AML-193 (cell line): ENCODE results near the gene MAP7.

Experiments
- DNase-seq, 2 experiments: peaks; one replicate each; lab custom pipeline; 2025; lab: John Stamatoyannopoulos, UW

MAP7 gene

DNA sequence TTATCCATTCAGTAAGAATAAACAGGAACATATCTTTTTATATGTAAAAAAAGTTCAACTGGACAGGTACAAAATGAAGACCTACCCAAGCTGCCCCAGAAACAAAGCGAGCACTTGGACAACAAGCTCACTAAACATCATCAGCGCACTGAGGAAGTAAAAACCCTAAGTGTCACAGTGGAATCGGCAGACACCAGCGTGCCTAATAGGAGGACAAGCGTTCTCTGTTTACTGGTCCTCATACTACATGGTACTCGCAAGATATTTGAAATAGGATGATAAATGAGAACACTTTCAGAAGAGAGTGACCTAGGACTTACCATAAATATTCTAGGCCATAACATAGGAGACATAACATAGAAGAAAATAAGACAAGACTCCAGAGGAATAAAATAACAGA lies 18.2 kb downstream of the MAP7 start:
- DNase-seq: no peak

DNA sequence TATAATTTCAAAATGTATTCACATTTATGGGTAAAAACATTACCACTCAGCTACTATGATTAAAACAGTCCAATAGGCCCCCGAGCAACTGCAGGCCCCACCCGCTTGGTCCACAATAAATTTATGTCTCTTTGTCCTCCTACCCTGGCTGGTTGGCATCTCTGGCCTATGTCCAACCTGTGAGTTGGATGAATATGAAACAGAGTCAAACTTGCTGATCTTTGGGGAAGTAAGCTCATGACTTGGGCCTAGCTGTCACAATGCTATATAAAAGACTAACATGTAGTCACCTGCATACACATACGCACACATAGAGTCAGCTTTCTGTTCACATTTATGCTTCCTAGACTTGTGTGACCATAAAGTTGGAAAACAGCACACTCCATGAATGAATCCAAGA lies 20.5 kb downstream of the MAP7 start:
- DNase-seq: no peak

DNA sequence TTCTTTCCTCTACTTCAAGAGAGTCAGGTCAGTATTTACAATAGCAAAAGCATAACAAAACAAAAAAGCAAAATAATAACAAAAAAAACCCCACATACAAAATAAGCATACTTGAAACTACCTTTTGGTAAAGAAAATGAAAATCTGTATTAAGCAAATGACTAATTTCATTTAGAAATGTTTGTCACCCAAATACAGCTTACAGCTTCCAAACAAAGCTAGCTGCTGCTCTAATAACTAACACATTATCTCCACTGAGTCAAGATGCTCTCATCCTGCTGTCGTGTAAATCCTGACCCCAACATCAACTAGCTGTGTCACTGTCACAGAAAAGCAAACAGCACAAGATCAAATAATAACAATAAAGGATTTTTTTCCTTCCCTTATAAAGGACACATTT lies 21.7 kb downstream of the MAP7 start:
- DNase-seq: no peak

DNA sequence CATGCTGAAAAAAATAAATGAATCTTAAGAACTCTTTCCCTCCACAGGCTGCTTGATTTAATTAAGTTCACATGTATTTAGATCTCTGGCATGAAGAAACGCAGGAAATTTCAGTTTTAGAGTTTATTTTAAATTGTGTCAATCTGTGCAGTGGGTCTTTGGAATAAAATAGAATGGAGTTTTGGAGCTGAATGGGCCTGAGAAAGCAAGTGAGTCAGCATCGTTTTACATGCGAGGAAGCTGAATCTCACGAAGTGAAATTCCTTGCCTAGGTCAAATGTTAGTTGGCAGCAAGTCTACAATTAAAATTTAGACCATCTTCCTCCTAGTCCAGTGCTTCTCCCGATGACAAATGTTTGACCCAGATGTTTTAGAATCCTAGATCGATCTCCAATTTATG lies 22.4 kb downstream of the MAP7 start:
- no peak for DNase-seq

DNA sequence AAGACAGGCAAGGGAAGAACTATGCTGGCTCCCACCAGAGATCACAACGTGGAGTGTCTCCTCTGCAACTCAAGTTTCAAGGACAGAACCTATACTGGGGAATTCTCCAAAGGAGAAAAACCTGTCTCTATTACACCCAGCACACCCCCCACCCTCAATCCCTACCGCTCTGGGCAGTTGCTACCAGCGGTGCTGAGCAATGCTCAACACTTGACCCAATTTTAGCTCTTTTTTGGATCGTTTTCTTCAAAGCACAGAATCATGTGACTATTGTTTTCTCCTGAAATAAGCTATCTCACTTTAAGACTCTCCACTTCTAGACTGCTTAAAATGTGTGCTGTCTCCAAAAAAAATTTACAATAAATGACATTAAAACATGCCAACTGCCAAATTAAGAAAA lies 23.3 kb downstream of the MAP7 start:
- no peak for DNase-seq

DNA sequence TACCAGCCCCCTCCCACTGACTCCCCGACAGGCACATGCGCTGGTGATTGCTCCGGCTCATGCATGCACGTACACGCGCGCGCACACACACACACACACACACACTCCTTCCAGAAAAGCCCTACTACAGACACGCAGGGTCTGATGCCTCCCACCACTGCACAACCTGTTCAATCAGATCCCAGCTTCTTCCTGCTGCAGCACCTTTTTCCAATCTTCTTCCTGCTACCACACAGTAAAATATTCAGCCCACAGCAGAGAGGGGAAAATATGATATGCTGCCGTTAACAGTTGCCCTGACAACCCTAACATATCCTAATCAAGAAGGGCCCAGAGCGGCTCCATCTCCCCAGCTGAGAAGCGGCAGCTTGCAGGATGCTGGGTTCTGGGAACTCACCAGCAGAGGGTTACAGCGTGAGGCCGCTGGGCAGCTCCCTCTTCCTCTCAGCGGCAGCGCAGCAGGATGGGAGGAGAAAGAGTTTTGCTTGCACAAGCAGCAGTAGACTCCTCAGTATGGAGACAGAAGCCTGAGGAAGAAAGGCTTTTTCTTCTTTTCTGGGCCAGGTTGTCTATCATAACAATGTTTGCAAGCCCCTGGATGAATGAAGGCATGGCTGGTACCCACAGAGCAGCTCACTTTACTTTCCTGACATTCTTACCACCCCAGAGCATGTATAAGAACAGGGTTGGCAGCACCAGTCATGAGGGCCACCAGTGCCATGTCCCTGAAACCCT lies 23.9 kb downstream of the MAP7 start:
- DNase-seq: peak; percentile 19 to 42

DNA sequence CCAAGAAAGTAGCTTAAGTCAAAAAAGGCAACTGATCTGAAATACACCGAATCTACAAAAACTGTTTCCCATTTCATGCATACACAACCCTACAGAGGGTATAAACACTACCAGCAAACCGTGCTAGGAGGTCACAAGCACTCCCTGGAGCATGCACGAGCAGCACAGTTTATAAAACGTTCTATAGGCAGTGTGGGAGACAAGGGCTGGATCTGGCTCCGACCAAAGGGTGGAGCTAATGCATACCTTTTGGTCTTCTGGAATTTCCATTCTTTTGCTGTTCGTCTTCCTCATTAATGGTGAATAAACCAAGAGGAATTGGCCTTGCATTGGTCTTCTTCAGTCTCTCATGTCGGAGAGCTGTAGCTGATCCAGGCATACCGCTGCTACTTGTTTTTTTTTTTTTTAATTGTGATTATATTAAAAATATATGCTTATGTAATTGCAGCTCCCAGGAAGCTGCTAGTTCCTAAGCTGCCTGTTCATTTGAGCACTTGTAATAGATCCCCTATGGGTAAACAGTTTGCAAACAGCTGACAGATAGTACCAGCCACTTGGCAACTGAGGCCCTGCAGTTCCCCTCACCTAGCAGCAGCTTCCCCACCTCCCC lies 24.5 kb downstream of the MAP7 start:
- no peak for DNase-seq

DNA sequence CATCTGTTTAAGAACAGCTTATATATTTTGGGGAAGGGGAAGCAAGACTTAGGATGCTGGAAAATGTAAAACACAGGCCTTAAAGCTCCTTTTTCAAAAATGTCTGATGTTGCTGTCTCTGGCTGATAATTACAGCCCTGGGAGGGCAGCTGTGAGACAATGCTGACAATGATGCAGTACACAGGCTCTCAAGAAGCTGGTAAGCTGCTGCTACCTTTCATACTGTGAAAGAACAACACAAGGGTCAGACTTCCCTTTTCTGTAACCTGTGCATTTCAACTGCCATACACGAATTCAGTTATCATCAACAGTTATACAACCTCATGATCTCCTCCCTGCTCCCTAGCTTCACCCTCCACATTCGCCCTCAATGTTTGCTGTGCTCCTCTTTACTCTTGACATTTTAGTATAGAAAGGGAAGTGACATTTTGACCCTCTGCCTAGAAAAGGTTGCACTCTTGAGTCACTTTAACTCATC lies 25.2 kb downstream of the MAP7 start:
- DNase-seq: peak in 1 of 2 experiments; percentile 21

DNA sequence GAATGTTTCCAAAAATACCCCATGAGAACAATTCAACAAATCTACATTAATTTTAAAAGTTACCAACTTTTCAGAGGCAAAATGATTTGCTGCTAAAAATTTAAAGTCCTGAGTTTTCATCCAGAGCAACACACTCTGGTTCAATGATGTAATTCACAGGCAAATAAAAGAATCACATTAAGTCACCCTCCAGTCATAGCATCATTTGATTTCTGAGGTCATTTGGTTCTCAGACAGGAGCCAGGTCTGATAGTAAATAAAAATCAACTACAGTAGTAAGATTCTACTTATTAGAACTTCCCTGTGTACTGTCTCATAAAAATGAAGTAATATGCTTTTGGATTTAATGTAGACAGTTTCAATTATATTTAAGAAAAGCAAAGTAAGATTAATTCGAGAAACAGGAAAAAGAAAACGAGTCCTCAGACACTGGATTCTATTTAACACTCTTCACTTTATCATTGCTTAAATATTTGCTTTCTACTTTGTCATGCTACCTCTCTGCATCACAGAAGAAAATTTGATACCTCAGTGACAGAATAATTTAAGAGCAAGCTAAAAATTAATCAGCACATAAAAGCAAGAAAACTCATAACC lies 25.8 kb downstream of the MAP7 start:
- no peak for DNase-seq

DNA sequence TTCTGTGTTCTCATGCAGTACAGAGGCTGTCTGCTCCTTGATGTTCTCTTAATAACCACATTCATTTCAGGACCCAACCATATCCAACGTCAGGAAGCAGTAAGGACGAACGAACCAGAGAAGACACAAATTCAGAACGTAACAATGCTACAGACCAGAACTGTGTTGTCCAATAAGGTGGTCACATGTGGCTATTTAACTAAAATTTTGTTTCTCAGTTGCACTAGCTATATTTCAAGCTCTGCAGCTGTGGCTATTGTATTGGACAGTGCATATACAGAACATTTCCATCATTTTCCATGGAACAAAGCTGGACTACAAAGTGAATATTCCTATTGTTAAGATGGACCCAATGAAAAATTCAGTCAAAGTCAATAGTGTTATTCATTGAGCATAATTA lies 27.0 kb downstream of the MAP7 start:
- DNase-seq: no peak

DNA sequence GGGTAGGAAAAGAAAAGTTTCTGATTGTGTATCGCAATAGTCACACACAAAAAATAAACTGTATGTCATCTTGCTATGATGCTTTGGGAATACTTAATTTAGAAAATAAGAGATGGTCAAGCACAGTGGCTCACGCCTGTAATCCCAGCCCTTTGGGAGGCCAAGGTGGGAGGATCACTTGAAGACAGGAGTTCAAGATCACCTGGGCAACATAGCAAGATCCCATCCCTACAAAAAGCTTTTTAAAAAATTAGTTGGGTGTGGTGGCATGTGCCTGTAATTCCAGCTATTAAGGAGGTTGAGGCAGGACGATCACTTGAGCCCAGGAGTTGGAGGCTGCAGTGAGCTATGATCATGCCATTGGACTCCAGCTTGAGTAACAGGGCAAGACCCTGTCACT lies 27.6 kb downstream of the MAP7 start:
- no peak for DNase-seq

DNA sequence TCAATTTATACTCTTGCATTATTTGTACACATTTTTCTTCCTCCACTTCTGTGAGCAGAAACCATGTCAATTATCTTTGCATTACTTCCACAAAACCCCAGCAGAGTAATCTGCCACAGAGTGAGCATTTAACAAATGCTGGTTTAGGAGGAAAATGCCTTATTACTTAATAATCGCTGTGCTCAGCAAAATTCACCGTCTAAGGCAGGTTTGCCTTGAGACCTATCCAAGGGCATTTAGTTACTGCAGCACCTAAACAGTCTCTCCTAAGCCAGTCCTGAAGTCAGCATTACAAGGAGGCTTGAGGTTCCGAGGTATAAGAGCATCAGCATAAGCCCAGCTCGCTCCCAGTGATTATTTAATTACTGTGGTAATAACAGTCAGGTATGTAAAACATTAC lies 28.3 kb downstream of the MAP7 start:
- DNase-seq: no peak

DNA sequence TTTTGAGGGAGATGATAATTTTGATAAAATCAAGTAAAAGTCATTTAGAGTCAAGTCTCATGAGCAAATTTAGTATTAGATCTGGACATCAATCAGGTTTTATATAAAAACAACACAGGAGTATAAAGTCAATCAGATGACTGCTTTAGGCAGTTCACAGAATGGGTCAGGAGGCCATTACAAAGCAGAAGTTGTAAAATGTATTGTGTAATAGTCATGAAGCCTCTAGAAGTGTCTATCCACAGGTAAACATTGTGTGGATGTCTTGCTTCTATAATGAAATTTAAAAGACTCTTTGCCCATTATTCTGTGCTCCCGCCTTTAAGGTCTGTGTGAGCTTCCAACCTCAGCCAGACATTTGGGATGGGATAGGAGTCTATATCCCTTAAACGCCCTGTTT lies 28.8 kb downstream of the MAP7 start:
- peak in 1 of 2 experiments; percentile 10 for DNase-seq

DNA sequence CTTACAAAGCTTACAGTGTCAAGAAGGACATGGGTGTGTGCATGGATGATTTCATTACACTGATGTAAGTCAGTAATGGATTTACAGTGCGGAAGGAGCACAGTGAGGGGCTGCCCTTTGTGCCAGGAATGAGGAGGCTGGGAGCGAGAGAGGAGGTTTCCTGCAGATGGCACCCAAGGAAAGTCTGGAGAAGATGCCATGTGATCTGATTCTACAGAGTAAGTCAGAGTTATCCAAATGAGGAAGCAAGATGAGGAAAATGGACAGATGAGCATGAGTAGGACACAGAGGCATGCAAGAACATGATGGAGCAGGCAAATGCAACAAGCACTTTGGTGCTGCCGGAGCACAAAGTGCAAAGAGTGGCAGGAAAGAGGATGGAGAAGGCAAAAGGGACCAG lies 29.7 kb downstream of the MAP7 start:
- no peak for DNase-seq

DNA sequence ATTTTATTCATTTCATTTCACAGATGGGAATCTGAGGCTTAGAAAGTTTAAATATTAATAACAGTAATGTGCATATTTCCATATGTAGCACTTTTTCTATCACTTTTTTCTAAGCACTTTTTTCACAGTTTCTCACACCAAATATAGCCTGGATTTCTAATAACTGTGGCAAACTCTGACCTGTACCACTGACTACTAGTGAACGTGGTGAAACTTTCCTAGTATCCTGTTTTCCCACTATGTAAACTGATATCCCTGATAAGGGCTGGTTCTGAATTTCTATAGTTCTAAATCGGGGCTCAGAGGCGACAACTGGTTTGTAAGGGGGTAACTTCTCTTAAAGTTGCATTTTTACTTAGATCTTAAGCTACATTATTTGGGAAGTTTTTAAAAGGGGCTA lies 32.6 kb downstream of the MAP7 start:
- DNase-seq: no peak

DNA sequence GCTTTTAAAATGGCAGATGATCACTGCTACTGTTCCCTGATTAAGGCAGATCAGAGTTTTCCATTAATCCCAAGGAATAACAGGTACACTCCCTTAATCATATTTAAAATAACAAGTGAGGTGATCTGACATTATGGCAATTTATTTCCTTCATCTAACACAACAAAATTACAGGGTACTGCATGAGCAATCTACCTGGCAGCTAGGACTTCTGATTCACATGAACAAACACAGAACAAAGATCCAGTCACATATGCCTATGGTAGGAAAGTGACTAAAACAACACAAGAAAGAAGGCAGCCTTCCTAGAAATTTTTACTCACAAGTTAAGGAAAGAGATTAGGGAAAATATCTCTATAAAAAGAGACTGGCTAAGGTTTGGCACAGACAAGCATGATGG lies 33.2 kb downstream of the MAP7 start:
- DNase-seq: no peak

DNA sequence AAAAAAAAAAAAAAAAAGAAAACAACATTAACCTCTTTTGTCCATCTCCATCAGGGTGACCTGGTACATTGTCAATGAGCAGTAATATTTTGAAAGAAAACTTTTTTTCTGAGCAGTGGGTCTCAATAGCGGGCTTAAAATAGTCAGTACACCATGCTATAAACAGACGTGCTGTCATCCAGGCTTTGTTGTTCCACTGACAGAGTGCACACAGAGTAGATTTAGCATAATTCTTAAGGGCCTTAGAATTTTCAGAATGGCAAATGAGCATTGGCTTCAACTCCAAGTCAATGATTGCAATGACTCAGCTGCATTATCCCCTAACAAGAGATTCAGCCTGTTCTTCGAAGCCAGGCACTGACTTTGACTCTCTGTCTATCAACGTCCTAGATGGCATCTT lies 35.6 kb downstream of the MAP7 start:
- no peak for DNase-seq

DNA sequence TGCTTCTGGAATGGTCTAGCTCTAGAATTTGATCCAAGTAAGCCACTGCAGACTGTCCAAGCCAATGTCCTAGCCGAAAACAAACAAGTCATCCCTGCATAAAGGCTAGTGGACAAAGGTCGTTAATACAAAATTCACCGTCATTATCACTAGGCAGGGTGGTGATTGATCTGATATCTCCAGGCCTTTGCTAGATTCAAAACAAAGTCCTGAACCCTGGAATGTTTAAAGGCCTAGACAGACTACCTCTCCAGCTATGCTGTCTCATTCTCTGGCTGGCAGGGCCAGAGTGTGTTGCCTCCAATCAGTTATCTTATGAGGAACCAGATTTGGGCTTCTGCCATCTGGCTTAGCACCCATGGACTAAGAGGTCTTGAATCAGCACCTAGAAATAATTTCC lies 38.3 kb downstream of the MAP7 start:
- DNase-seq: no peak

DNA sequence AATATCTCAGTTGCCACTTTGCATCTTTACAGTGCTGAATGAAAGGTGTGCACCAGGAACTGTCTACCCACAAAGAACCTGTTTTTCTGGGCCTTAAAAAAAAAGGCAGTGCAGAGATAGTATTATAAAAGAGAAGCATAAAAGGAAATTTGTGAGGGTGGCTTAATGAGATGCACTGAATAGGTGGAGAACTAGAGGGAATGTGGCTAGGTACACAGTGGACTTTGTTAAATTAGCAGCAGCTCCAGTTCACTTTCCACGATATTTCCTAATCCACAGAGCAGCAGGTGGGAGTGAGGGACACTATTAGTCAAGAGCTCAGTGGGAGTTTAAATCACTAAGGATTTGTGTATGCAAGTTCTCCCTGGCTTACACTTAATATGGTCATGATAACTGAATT lies 38.8 kb downstream of the MAP7 start:
- no peak for DNase-seq

DNA sequence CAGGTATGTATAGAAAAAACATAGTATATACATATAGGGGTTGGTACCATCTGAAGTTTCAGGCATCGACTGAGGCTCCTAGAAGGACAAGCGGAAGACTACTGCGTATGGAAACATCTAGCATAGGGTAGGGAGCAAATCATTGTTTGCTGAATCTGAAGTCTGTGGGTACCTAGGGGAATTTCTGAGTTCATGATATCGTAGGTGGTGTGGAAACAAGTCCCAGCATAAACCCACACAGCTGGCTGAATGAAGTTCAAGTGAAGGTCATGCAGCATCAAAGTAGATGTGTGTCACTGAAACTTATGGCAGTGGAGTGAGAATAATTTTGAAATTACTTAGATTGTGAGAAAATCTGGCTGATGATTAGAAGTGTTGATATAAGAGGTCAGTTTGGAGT lies 39.4 kb downstream of the MAP7 start:
- no peak for DNase-seq

DNA sequence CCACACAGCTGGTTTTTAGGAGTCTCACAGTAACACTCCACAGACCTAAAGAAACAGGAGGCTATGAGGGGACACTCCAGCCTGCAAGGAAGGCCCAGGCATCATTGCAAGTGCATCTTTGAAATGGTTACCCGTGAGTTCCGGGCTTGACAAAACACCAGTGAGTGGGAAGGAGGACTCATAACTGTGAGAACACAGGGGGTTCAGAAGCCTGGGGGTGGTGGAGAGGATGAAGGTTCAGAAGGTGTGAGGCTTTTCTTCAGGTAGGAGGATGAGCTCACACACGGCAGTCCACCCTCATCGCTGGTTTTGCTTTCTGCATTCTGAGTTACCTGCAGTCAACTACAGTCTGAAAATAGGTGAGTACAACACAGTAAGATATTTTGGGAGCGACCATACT lies 39.9 kb downstream of the MAP7 start:
- no peak for DNase-seq

DNA sequence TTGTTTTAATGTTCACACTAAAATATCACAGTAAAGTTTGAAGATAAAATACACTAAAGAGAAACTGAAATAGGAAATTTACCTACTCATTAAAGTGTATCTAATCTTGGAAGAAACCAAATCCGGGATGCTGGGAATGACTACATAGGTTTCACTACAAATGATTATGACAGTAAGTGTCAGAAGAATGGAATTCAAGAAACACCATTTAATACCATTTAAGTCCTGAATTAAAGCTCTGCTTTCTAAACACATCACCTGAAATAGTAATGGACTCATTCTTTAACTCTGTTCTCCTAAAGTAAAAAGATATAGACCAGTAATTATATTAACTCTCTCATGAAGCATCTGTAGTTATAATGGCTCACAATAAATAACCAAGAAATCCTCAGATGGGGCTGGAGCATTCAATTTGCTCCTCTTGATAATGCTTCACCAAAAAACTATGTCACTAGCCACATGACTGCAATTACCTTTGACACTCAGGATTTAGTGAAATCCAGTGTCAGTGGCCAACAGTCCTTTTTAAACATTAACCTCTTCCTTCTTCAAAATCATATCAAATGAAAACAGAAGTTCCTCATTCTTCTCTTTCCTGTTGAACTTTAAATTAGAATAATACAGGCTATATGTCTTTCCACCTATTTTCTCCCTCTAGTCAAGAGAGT lies 41.4 kb downstream of the MAP7 start:
- no peak for DNase-seq
